ENCODE data around the gene PMP22. TPM values are rescaled to one million over a fixed set of nuclear protein-coding genes. Genes with fewer than 3 reads are reported as not detected.

PMP22 gene
- total RNA-seq, 1 experiment from 2014 or later, result 13.6 TPM

- in situ Hi-C loops (cut with HindIII; ENCODE audit: low pct_unique_long_range_greater_than_20kb, low sequenced_read_pairs), result no loop called here
- DNase-seq (ENCODE audit: low read depth), result no peak
Observed at GRCh38 chr17:15180121-15180561, 85.0 kb downstream of the PMP22 start.

Other genes with a start within 250 kb of the PMP22 start
- gene TEKT3, start 76.3 kb upstream of the PMP22 start, total RNA-seq (2014; rRNA removed; shearing (Covaris generic); ENCODE audit: low replicate concordance), result 0.64 TPM in 1 of 2 replicates, not detected in the other
- gene CDRT4, start 202.3 kb upstream of the PMP22 start, total RNA-seq (2014; rRNA removed; shearing (Covaris generic); ENCODE audit: low replicate concordance), result 1.7 TPM in 1 of 2 replicates, not detected in the other

All from Caki2 (cell line).